HCT116 (cell line): ENCODE measurements around the gene R3HDM1. TPM values are rescaled to one million over a fixed set of nuclear protein-coding genes. Genes with fewer than 3 reads are reported as not detected.

Source experiments
- ATAC-seq: fragments of 200-7000 bp; cut with Tn5 transposase; 2 replicates; pipeline ENCODE4 v1.9.1; 2020; ENCODE audit warnings: mild to moderate bottlenecking, moderate library complexity
- BruUV-seq: library from RNA; stranded (reverse); fragments of 400-500 nt; replicated peaks from 2 replicates; lab custom pipeline; 2021; lab: Mats Ljungman, UMichigan
- CTCF ChIA-PET: fragments of 300-600 bp; sonication (Branson Sonifier 250); formaldehyde crosslinking; loops from one replicate; lab custom pipeline; 2021; ENCODE audit warnings: antibody characterized with exemption; lab: Charles Lee
- POLR2A ChIA-PET: fragments of 300-600, 350-600 bp; sonication (Branson Sonifier 250); formaldehyde crosslinking; loops from one replicate; lab custom pipeline; 2021; ENCODE audit warnings: antibody characterized with exemption; lab: Charles Lee
- RAD21 ChIA-PET, 2 experiments: fragments of 300-600 bp; sonication (Branson Sonifier 250); formaldehyde crosslinking; loops; one replicate each; lab custom pipeline; 2023; ENCODE audit warnings: low total read pairs in 2 of 2; ENCODE audit not compliant: uncharacterized antibody in 2 of 2, unreplicated experiment in 2 of 2, low non-redundant PET in 1 of 2; lab: Charles Lee
- DNase-seq: peaks from one replicate; pipeline ENCODE4 v3.0.0-alpha.2; 2010; ENCODE audit warnings: low read depth, low spot score
- H2AFZ ChIP-seq: fragments of 200-600 bp; shearing (Covaris generic), sonication (generic); 2 replicates; pipeline ENCODE4 v1.6.1; 2017; ENCODE audit warnings: low read depth, mixed run types, mixed read lengths, antibody characterized with exemption, low read length; ENCODE audit not compliant: poor library complexity, severe bottlenecking
- H3K27ac ChIP-seq: 2 replicates; pipeline ENCODE4 v1.5.1; 2012; ENCODE audit warnings: low read depth, low read length
- H3K27me3 ChIP-seq: fragments of 200-600 bp; sonication (generic); 2 replicates; pipeline ENCODE4 v1.6.1; 2016; ENCODE audit warnings: mixed run types, low read length, mixed read lengths; ENCODE audit not compliant: insufficient read depth
- H3K36me3 ChIP-seq, 2 experiments: fragments of 200-500 bp in 1 of 2; fragments of 200-600 bp in 1 of 2; sonication (Bioruptor generic) in 1 of 2; sonication (generic) in 1 of 2; 2 replicates each; pipeline versions ENCODE4 v1.5.1 to v1.6.1; 2014 to 2016; ENCODE audit warnings: low read length in 2 of 2, inconsistent platforms in 1 of 2, mixed read lengths in 1 of 2, mixed run types in 1 of 2; ENCODE audit not compliant: insufficient read depth in 2 of 2, control insufficient read depth in 1 of 2
- H3K4me1 ChIP-seq, 2 experiments: fragments of 200-600 bp in 1 of 2; sonication (generic) in 1 of 2; 2 replicates each; pipeline versions ENCODE4 v1.5.1 to v1.6.1; 2012 to 2017; ENCODE audit warnings: low read length in 2 of 2, inconsistent platforms in 1 of 2, mild to moderate bottlenecking in 1 of 2, mixed read lengths in 1 of 2, mixed run types in 1 of 2, moderate library complexity in 1 of 2; ENCODE audit not compliant: insufficient read depth in 2 of 2, control insufficient read depth in 1 of 2
- H3K4me2 ChIP-seq: fragments of 200-600 bp; sonication (generic); 2 replicates; pipeline ENCODE4 v1.6.1; 2017; ENCODE audit warnings: mixed run types, low read length, mixed read lengths
- H3K4me3 ChIP-seq, 2 experiments: fragments of 200-600 bp in 1 of 2; sonication (generic) in 1 of 2; replicated peaks in 1 of 2; 2 replicates each; pipeline ENCODE4 v1.5.1; 2011 to 2016; ENCODE audit warnings: low read length in 2 of 2, control low read depth in 1 of 2, low read depth in 1 of 2, mild to moderate bottlenecking in 1 of 2, mixed read lengths in 1 of 2, mixed run types in 1 of 2
- H3K79me2 ChIP-seq: fragments of 200-600 bp; sonication (generic); 2 replicates; pipeline ENCODE4 v1.6.1; 2017; ENCODE audit warnings: mild to moderate bottlenecking, mixed run types, low read length, moderate library complexity, mixed read lengths; ENCODE audit not compliant: insufficient read depth
- H3K9ac ChIP-seq: fragments of 200-600 bp; sonication (generic); 2 replicates; pipeline ENCODE4 v1.6.1; 2016; ENCODE audit warnings: low read length, mixed read lengths
- H3K9me2 ChIP-seq: fragments of 200-600 bp; sonication (generic), shearing (Covaris generic); 2 replicates; pipeline ENCODE4 v1.6.1; 2017; ENCODE audit warnings: mixed run types, mild to moderate bottlenecking, moderate library complexity; ENCODE audit not compliant: insufficient read depth
- H3K9me3 ChIP-seq, 2 experiments: fragments of 200-500 bp in 1 of 2; fragments of 200-600 bp in 1 of 2; sonication (Bioruptor generic) in 1 of 2; sonication (generic) in 1 of 2; 2 replicates each; pipeline ENCODE4 v1.6.1; 2014 to 2017; ENCODE audit warnings: low read length in 2 of 2, mixed read lengths in 2 of 2, inconsistent platforms in 1 of 2, low read depth in 1 of 2, mild to moderate bottlenecking in 1 of 2, mixed run types in 1 of 2, moderate library complexity in 1 of 2; ENCODE audit not compliant: control insufficient read depth in 1 of 2, insufficient read depth in 1 of 2
- H4K20me1 ChIP-seq: fragments of 200-600 bp; sonication (generic), shearing (Covaris generic); 2 replicates; pipeline ENCODE4 v1.6.1; 2017; ENCODE audit warnings: mixed run types, mild to moderate bottlenecking, moderate library complexity; ENCODE audit not compliant: insufficient read depth
- CBX3 ChIP-seq: IDR thresholded peaks from 2 replicates; pipeline ENCODE4 v1.6.1; 2012; ENCODE audit warnings: low read depth
- EZH2 ChIP-seq: fragments of 200-600 bp; sonication (generic); IDR thresholded peaks from 2 replicates; pipeline ENCODE4 v1.6.1; 2017; ENCODE audit warnings: antibody characterized with exemption, mixed run types
- JUND ChIP-seq: IDR thresholded peaks from 2 replicates; pipeline ENCODE4 v1.6.1; 2012
- MAX ChIP-seq: IDR thresholded peaks from 2 replicates; pipeline ENCODE4 v1.6.1; 2012
- POLR2A ChIP-seq: IDR thresholded peaks from 2 replicates; pipeline ENCODE4 v1.7.0; 2011; ENCODE audit warnings: borderline replicate concordance; ENCODE audit not compliant: insufficient read depth, insufficient read length; ENCODE audit errors: extremely low read depth
- POLR2AphosphoS5 ChIP-seq: IDR thresholded peaks from 2 replicates; pipeline ENCODE4 v1.6.1; 2011; ENCODE audit warnings: mild to moderate bottlenecking, low read depth, low read length, moderate library complexity
- RAD21 ChIP-seq: IDR thresholded peaks from 2 replicates; pipeline ENCODE4 v1.6.1; 2012; ENCODE audit warnings: low read depth, mild to moderate bottlenecking
- YY1 ChIP-seq: IDR thresholded peaks from 2 replicates; pipeline ENCODE4 v1.6.1; 2011; ENCODE audit warnings: low read length, low read depth, moderate library complexity, mild to moderate bottlenecking; ENCODE audit not compliant: insufficient replicate concordance; ENCODE audit errors: extremely low read depth
- ZBTB33 ChIP-seq: IDR thresholded peaks from 2 replicates; pipeline ENCODE4 v1.6.1; 2011; ENCODE audit warnings: mild to moderate bottlenecking, low read length, moderate library complexity; ENCODE audit not compliant: insufficient replicate concordance; ENCODE audit errors: extremely low read depth
- ZFX ChIP-seq: fragments of 450-650 bp; IDR thresholded peaks from 2 replicates; pipeline ENCODE4 v1.6.1; 2017
- ZNF274 ChIP-seq: fragments of 200-500 bp; sonication (Bioruptor generic); IDR thresholded peaks from 2 replicates; pipeline ENCODE4 v1.6.1; 2014; ENCODE audit warnings: mild to moderate bottlenecking, low read depth, low read length, inconsistent platforms
- intact Hi-C: fragments of 100-400 bp; cut with micrococcal nuclease; formaldehyde crosslinking; loops from 2 replicates; pipeline ENCODE4 v1.10.0; 2022
- total RNA-seq: library from RNA; stranded (reverse); gene quantifications from one replicate; pipeline ENCODE4 v1.2.1, GENCODE V29; 2021; ENCODE audit not compliant: unreplicated experiment

Gene R3HDM1
- total RNA-seq, 1 experiment from 2014 or later, result 43.1 TPM

DNA sequence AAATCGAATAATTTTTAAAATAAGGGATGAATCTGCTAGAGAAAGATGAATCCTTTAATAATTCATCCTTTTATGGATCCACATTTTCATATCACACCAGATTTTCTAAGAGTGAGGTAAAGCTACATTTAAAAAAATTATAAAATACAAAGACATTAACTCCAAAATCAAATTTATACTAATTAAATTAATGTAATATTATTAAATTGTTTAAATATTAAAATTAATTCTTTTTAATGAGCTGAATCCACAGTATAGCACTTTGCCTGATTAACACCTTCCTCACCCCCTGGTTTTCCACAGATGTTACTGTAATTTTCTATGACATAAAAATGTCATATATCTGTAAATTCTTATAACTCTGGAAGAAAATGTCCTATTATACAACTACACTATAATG is 26.5 kb upstream of the R3HDM1 start:
- no peak overlapping the region for H3K9ac ChIP-seq
- ChIA-PET RAD21 (no interaction called here), CTCF (no interaction called here), POLR2A (interaction anchor here (0.6 kb wide), 1 partner anchor 11 kb away, joined by 3 read pairs; no protein-coding TSS in a partner anchor)
- no peak overlapping the region for H3K4me2 ChIP-seq
- no peak overlapping the region for H2AFZ ChIP-seq
- H3K79me2 ChIP-seq, result no peaks in the 10 kb centered on the region; the same call in 1 of the 2 replicates
- no peak for DNase-seq
- ATAC-seq, result no peak
- H3K4me1 ChIP-seq, result no peaks in the 10 kb centered on the region
- H3K27ac ChIP-seq, result no peak overlapping the region
- TF ChIP-seq JUND, result no peak
- TF ChIP-seq ZBTB33, result no peak
- no peak for TF ChIP-seq RAD21
- no peak for TF ChIP-seq EZH2
- no peak for TF ChIP-seq ZFX
- TF ChIP-seq MAX, result no peak
- TF ChIP-seq POLR2AphosphoS5, result no peak
- no peaks in the 10 kb centered on the region for H3K27me3 ChIP-seq
- BruUV-seq, result no TSS peak
- H3K9me3 ChIP-seq, result no peaks in the 10 kb centered on the region
- H3K4me3 ChIP-seq, result no peak overlapping the region
- no peaks in the 10 kb centered on the region for H4K20me1 ChIP-seq
- H3K36me3 ChIP-seq, result peaks cover 0 to 5% of the 10 kb centered on the region in 2 experiments; a peak in 1 of 4 replicates
- intact Hi-C loops, result no loop called here
- no peaks in the 10 kb centered on the region for H3K9me2 ChIP-seq

- TF ChIP-seq ZBTB33, result no peak
- no peak for TF ChIP-seq ZNF274
- TF ChIP-seq RAD21, result no peak
- no peak for TF ChIP-seq YY1
- no peak for TF ChIP-seq CBX3
- no peak for TF ChIP-seq POLR2A
- TF ChIP-seq, all 23 proteins: peak for 0
- Histone ChIP-seq H3K79me2 (no peaks in the 10 kb centered on the region; the same call in 1 of the 2 replicates), H3K27me3 (no peaks in the 10 kb centered on the region), H3K4me1 (no peaks in the 10 kb centered on the region), H4K20me1 (no peaks in the 10 kb centered on the region), H3K4me3 (no peak overlapping the region), H3K27ac (no peak overlapping the region), H3K9me3 (no peaks in the 10 kb centered on the region), H3K9ac (no peak overlapping the region), H3K9me2 (no peaks in the 10 kb centered on the region), H2AFZ (no peak overlapping the region), H3K36me3 (0 out of 4 replicates have a peak, but pooled peaks cover 0 to 4% of the 10 kb centered on the region in 2 experiments), H3K4me2 (no peak overlapping the region)
- ATAC-seq (no peak), DNase-seq (no peak)
- intact Hi-C loops, result no loop called here
- ChIA-PET POLR2A (no interaction called here), RAD21 (no interaction called here), CTCF (no interaction called here)
- no TSS peak for BruUV-seq
Measured at GRCh38 chr2:135510577-135510976, 20.7 kb upstream of the R3HDM1 start.
